RWPE2 (cell line): Measurements from ENCODE around the gene OSGEP.
A peak's percentile ranks its signal among the peaks of the same experiment; 100 is the strongest.

Experiments used
- ATAC-seq: fragments of 200-7000 bp; cut with Tn5 transposase; 3 replicates; pipeline ENCODE4 v1.9.1; 2021; ENCODE audit warnings: low read depth
- DNase-seq: peaks from one replicate; pipeline ENCODE4 v3.0.0-alpha.2; 2020; ENCODE audit warnings: low spot score
- H3K27ac ChIP-seq: fragments of 450-650 bp; 2 replicates; pipeline ENCODE4 v1.5.1; 2017; ENCODE audit warnings: mild to moderate bottlenecking; ENCODE audit not compliant: poor library complexity, severe bottlenecking
- H3K27me3 ChIP-seq: fragments of 250-450 bp; sonication (Bioruptor Pico); 2 replicates; pipeline ENCODE4 v1.5.1; 2021; ENCODE audit warnings: mild to moderate bottlenecking, moderate library complexity; ENCODE audit not compliant: insufficient read depth, poor library complexity, severe bottlenecking
- H3K36me3 ChIP-seq: fragments of 250-450 bp; sonication (Bioruptor Pico); 2 replicates; pipeline ENCODE4 v1.5.1; 2020; ENCODE audit warnings: low read depth, mild to moderate bottlenecking, moderate library complexity
- H3K4me1 ChIP-seq: fragments of 250-450 bp; sonication (Bioruptor Pico); 2 replicates; pipeline ENCODE4 v1.5.1; 2021; ENCODE audit warnings: mild to moderate bottlenecking, moderate library complexity; ENCODE audit not compliant: insufficient read depth, poor library complexity, severe bottlenecking
- H3K4me3 ChIP-seq: fragments of 250-450 bp; sonication (Bioruptor Pico); 2 replicates; pipeline ENCODE4 v1.5.1; 2021; ENCODE audit warnings: mild to moderate bottlenecking, moderate library complexity; ENCODE audit not compliant: severe bottlenecking
- H3K9me3 ChIP-seq: fragments of 250-450 bp; sonication (Bioruptor Pico); 2 replicates; pipeline ENCODE4 v1.5.1; 2021; ENCODE audit warnings: mild to moderate bottlenecking, moderate library complexity; ENCODE audit not compliant: severe bottlenecking
- CTCF ChIP-seq: fragments of 450-650 bp; IDR thresholded peaks from one replicate; pipeline ENCODE4 v1.5.1; 2017; ENCODE audit warnings: mild to moderate bottlenecking, moderate library complexity; ENCODE audit not compliant: poor library complexity, severe bottlenecking

The OSGEP gene

GRCh38 chr14:20498622-20499021, 44.0 kb upstream of the OSGEP start:
- Histone ChIP-seq H3K27me3 (no peaks in the 10 kb centered on the region), H3K4me3 (no peak overlapping the region), H3K9me3 (peaks cover 2% of the 10 kb centered on the region), H3K27ac (no peak overlapping the region), H3K36me3 (no peaks in the 10 kb centered on the region), H3K4me1 (peaks cover 21% of the 10 kb centered on the region)
- ATAC-seq (no peak), DNase-seq (no peak)
- TF ChIP-seq CTCF: no peak

GRCh38 chr14:20494935-20495766, 40.5 kb upstream of the OSGEP start:
- H3K4me3 ChIP-seq: no peak overlapping the region

GRCh38 chr14:20493634-20494033, 39.0 kb upstream of the OSGEP start:
- peaks cover 16% of the 10 kb centered on the region for H3K4me1 ChIP-seq
- no peak for ATAC-seq
- no peaks in the 10 kb centered on the region for H3K9me3 ChIP-seq
- no peaks in the 10 kb centered on the region for H3K36me3 ChIP-seq
- no peak for TF ChIP-seq CTCF
- H3K27ac ChIP-seq: no peak overlapping the region
- DNase-seq: no peak
- H3K27me3 ChIP-seq: no peaks in the 10 kb centered on the region
- H3K4me3 ChIP-seq: no peak overlapping the region

More at GRCh38 chr14:20494935-20495766, 40.5 kb upstream of the OSGEP start:
- Histone ChIP-seq H3K27me3 (no peaks in the 10 kb centered on the region), H3K9me3 (no peaks in the 10 kb centered on the region), H3K4me1 (peaks cover 13% of the 10 kb centered on the region), H3K27ac (peak overlapping the region; percentile 71), H3K36me3 (no peaks in the 10 kb centered on the region)
- no peak for TF ChIP-seq CTCF
- no peak for DNase-seq
- ATAC-seq: peak; percentile 86

- no peak overlapping the region for H3K4me3 ChIP-seq
- no peaks in the 10 kb centered on the region for H3K27me3 ChIP-seq
- no peak for ATAC-seq
- no peak for DNase-seq
- no peak for TF ChIP-seq CTCF
- H3K4me1 ChIP-seq: peaks cover 16% of the 10 kb centered on the region
- no peak overlapping the region for H3K27ac ChIP-seq
- H3K9me3 ChIP-seq: no peaks in the 10 kb centered on the region
- no peaks in the 10 kb centered on the region for H3K36me3 ChIP-seq
These were observed 37.9 kb upstream of the OSGEP start for GRCh38 chr14:20492486-20492885.

GRCh38 chr14:20490563-20490962, 36.0 kb upstream of the OSGEP start:
- no peak for ATAC-seq
- no peak for DNase-seq
- Histone ChIP-seq H3K27ac (no peak overlapping the region), H3K27me3 (no peaks in the 10 kb centered on the region), H3K4me1 (peaks cover 13% of the 10 kb centered on the region), H3K4me3 (no peak overlapping the region), H3K9me3 (no peaks in the 10 kb centered on the region), H3K36me3 (no peaks in the 10 kb centered on the region)
- no peak for TF ChIP-seq CTCF
